Transverse colon (tissue), 3 donors: ENCODE measurements around the gene VASN.

ENCODE experiments used
- CTCF ChIP-seq, 5 experiments: fragments of 200-600 bp in 3 of 5; fragments of 450-650 bp in 2 of 5; sonication (generic) in 3 of 5; IDR thresholded peaks; 1 replicate in 2 of 5; 2 replicates in 3 of 5; pipeline ENCODE4 v1.5.1; 2016 to 2017; ENCODE audit warnings: antibody characterized with exemption in 5 of 5, inconsistent platforms in 3 of 5, mild to moderate bottlenecking in 2 of 5, moderate library complexity in 1 of 5
- EP300 ChIP-seq: sonication (generic); formaldehyde crosslinking; IDR thresholded peaks from one replicate; pipeline ENCODE4 v1.6.1; 2017; ENCODE audit warnings: antibody characterized with exemption, low read depth
- POLR2A ChIP-seq: fragments of 450-650 bp; IDR thresholded peaks from one replicate; pipeline ENCODE4 v1.6.1; 2016; ENCODE audit warnings: antibody characterized with exemption, mild to moderate bottlenecking, moderate library complexity

GRCh38 chr16:4375717-4376116 lies 4.1 kb downstream of the VASN start:
- TF ChIP-seq EP300 (no peak), CTCF (IDR thresholded peaks at IDR 0.05) (no peak), POLR2A (no peak)
